C1 segment of cervical spinal cord (tissue), 14 donors: Measurements from ENCODE around the gene ERGIC2.

Experiments used
- DNase-seq, 14 donors: peaks; one replicate each; lab custom pipeline; 2025; lab: John Stamatoyannopoulos, UW

ERGIC2 gene

DNA sequence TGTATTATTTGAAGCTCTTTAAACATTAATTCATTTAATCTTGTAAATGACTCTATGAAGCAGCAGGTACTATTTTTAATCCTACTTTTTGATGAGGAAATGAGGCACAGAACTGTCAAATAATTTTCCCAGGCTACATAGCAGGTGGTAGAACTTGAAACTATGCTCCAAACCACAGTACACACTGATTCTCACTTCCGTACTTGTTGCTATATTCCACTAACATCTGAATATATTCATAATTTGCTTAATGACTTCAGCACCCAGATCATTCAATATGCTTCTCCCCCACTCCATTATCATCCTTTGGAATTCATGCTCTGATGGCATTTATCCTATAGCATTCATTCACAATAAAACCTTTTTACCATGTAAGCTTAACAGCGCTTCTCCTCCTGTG lies 4.9 kb downstream of the ERGIC2 start:
- DNase-seq: no peak

DNA sequence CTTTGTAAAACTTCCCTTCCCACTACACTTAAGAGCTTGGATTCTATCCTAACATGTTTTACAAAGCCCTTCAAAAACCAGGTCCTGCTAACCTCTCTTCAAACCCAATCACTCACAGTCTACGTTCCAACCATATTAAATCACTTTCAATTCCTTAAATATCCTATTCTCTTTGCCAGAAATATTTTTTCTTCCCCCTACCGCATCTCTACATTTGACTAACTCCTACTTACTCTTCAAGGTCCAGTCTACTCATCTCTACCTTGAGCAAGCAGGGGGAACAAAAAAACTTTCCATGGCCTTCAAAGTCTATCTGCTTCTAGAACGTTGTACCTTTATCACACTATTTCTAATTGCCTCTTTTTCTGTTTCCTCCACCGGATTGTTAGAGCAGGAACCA lies 6.1 kb downstream of the ERGIC2 start:
- no peak for DNase-seq

DNA sequence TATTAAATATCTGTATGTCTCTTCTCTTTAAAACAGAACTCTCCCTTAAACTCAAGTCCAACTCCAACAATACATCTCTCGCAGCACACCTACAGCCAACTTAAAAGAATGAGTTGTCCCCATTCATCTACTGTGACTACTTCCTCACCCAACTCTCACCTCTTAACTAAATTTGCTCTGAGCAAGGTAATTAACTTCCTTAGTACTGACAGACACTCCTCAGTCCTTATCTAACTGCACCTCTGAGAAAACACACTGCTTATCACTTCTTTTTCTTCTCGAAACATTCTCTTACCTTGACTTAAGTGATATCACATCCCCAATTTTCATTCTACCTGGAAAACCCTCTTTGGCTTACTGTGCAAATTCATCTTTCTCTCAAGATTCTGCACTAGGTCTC lies 7.0 kb downstream of the ERGIC2 start:
- DNase-seq: no peak

DNA sequence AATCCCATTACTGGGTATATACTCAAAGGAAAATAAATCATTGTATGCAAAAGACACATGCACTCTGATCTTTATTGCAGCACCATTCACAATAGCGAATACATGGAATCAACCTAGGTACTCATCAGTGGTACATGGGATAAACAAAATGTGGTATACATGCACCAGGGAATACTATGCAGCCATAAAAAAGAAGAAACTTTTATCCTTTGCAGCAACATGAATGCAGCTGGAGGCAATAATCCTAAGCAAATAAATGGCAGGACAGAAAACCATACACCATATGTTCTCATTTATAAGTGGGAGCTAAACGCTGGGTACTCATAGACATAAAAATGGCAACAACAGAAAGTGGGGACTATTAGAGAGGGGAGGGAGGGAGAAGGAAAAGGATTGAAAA lies 15.9 kb downstream of the ERGIC2 start:
- DNase-seq: no peak

DNA sequence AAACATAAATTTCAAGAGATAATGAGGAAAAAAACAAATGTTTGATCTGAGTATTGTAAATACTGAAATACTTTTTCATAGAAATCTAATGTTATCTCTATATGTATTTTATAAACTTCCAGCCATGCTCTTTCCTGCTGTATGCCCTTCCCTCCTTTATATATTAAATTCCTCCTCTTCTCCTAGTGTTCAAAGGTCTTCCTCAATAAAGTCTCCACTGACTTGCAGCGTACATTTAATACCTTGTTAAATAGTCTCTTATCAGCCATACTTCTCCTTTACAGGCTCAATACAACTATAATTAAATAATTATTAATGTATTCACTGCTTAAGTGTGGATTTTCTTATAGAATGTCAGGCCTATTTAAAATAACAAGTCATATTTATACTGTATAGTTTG lies 26.0 kb downstream of the ERGIC2 start:
- DNase-seq: no peak

DNA sequence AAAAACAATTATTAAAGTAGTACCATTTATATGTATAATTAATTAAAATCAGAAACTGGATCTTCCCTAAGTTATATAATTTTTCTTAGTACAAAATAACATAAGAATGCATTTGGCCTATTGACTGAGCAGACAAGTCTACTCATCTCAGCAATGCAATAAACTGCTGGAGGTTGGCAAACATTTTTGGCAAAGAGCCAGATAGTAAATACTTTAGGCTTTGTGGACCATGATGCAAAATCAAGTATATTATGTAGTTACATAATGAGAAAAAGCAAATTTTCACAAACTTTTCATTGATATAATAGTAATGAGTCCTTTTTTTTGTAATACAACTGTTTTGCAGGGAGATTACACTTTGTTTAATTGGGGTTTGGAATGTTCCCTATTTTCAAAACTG lies 30.9 kb downstream of the ERGIC2 start:
- DNase-seq: no peak

DNA sequence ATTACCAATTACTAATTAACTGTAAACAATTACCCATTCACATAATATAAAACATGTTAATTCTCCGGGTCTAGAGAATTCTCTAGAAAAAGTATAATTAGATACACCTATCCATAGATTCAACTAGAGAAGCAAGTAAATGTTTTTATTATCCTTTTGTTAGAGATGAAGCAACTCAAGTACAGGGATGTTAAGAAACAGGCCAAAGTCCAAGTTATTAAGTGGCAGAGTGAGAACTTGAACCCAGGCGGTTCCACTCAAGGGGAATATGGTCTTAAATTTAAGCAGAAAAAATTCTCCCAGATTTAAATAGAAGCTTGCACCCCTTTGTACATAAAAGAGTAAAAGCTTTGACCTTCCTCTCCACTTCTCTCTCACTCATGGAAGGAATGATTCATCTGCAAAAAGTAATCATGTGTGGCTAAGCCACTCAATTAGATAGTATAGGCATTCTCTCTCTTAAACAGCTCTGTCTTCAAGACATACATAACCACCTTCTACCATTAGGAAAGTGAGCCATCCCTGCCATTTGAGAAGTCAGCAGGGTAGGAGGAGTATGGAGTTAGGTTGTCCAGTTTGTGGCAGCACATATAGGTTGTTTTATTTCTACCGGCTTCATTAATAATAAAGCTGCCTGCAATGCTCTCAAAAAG lies 34.1 kb downstream of the ERGIC2 start:
- DNase-seq: no peak

DNA sequence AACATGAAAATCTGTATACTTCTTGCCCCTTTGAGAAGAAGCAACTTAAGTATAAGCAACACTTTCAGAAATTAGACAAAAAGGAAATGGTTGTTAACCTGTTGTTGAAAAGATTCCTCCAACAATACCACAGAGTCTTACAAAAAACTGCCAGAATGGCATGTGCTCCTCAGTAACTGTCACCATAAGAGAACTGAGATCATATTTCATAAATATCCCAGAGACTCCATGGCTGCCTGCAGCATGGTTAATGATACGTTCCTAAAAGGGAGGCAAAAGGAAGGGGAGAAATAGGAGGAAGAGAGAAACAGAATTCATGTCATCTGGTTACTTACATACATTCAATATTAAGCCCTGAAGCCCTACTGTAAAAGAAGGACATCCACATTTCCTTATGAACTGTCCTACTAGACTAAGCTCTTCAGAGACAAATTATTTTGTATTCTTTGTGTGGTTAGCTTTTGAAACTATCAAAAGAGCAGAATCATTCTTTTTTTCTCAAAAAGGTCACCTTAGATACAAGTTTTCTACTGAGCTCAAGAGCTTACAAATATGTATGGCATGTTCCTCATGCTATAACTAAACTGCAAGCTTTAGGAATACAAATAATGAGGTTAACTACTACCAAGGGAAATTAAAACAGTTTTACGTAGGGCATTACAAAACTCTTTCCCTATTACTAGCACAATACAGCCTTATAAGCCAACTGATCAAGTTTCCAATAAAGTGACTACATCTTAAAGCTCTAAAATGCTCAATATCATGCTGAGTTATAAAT lies 37.8 kb downstream of the ERGIC2 start:
- no peak for DNase-seq

DNA sequence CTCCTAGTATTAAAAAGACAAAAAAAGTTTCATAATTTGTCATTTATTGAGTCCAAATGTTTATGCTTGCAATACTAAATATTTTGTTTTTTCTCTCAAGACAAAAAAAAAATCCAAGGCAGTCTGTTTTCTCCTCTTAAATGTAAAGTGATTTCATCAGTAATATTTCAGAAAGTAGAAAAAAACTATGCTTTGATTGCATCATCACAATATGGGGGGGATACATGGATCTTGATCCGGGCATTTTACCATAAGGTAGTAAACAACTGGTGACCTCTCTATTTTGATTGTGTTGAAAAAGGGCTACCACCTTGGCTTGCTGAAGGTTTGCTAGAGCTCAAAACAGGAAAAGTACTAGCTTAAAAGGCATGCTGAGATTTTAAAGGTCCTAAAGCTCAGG lies 43.6 kb downstream of the ERGIC2 start:
- no peak for DNase-seq

DNA sequence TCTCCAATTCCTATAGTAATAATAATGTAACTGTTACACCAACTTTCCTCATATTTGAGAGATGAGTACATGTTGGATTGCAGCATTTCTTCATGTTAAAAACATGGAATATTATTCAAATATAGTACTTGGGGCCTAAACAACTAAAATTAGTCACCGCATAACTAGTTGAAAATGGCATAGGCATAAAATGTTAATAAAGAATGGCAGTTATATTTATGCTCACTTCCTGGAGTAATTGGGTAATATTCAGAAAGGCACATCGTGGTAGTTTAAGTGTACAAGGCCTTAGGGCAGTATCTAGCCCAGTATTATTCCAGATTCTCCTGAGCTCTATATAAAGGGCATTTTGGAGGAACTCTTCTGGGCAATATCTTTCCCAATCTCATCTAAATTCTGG lies 46.0 kb downstream of the ERGIC2 start:
- DNase-seq: no peak

DNA sequence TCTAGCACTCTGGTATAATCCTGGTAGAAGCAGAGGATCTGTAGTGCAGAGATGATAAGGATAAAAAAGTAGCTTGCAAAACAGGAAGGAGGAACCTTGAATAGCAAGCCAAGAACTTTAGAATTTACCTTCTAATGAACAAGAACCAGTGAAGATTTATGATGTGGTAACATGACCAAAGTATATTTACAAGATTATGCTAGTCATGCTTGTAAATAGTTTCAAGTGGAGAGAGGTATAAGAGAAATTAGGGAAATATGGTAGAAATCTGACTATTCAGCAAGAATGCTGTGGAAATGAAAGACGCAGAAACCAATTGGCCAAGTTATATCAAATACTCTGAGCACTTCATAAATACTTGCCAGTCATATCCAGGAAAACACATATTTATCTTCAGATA lies 47.8 kb downstream of the ERGIC2 start:
- no peak for DNase-seq

DNA sequence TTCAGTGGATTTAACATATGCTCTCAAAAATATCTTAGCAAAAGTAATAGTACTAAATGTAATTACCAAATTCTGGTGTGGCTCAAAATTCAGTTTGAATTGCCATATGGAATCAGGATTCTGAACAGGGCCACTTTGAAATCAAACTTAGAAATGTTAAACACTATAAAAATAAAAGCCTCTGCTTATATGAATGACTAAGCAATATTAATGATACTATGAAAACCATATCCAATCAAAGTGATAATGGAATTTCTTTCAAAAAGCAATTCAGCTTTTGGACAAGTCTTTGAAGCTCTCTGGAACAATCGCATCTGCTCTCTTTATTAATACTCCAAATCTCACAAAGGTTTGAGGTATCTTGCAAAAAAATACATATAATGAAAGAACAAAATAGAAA lies 51.6 kb downstream of the ERGIC2 start:
- DNase-seq: no peak

DNA sequence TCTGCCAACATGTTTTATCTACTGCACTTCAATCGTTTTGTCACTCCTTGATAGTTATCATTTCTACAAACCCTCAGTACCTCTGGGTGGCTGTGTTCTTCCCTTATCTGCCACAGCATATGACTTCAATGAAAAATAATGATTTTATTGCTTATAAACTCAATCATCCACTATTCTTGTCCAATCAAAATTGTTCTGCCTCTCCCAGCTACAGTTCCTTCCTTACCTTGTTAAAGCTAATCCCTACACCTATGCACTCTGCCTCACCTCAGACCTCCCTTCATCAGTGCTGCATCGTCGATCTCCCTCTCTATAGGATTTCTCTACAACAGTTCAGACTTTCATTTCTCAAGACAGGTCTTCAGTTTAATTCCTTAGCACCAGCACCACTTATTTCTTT lies 58.8 kb downstream of the ERGIC2 start:
- DNase-seq: no peak

DNA sequence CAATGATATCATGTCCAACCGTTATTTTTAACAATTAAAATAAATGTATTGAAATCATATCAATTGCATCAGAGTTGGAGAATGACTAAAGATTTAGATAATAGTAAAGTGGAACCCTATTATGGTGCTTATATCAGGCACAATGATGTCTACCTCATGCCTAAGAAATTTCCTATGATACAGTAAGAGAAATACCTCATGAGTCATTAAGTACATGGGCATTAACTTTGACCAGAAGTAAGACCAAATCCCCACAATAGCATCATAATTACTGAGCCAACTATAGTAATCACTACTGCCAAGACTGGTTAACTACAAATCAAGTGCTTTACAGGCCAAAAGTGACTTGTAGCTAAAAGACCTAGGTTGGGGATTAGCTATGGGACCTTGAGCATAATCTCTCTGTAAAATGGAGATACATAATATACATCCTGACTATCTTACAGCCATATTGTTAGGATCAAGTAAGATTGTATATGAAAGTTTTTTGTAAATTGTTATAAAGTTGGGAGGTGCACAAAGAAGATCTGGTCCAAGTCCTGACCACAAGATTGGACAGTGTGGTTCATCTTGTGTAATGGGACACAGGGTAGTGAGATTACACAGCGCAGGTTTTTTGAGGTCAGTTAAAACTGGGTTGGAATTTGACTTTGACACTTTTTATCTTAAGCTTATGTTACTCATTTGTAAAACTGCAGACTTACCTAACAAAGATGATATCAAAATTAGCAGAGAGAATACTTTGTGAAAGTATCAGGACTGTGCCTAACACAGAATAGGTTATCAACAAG lies 60.5 kb downstream of the ERGIC2 start:
- DNase-seq: no peak

DNA sequence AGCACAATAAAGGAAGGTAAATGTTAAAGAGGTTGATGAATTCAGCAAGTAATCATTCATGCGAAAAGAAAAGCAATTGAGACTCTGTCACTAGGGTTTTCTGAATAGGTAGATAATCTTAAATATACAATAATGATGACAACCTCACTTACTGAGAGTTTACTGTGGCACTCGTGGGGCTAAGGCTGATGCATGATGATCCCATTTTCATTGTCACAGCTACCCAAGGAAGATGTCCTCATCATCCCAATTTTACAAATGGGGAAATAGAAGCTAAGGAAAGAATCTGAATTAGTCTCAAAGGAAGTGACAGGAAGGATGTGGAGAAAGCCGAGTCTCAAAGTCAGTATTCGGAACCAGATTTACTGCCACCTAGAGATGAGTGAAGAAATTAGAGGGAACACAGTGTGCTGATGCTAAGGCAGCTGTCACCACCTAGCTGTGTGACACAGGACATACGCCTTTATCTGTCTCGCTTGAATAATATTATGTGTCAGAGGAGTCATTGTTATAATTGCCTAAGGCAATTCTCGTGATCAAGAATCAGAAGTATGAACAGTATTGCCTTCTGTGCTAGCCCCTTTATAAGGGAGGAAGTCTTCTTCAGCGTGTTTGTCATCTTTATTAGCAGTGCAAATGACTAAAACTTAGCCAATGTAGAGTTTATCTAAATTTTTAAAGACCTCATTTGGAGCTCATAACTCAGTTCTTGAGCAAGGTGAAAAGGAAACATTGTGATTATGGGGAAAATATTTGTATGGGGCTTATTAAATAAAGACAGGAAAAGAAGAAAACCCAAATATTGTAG lies 63.2 kb downstream of the ERGIC2 start:
- DNase-seq: peak in 9 of 14 donors; percentile 6 to 45 (median 23)

DNA sequence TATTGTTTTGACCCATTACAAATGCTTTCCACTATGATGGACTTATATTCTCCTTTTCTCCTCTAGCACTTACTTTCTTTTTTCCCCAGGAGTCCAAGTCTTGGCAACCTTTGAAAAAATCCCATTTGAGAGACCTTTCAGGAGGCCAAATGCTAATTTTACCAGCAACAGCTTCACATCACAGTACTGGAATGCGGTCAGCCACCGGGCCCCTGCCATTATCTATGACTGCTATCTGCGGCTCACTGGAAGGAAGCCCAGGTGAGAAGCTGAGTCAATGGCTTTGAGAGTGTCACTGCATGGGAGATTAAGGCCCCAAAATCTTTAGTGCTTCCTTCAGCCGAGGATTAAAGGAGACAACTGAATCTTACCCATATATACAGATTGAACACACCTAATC lies 64.2 kb downstream of the ERGIC2 start:
- peak in 1 of 14 donors; percentile 45 for DNase-seq

DNA sequence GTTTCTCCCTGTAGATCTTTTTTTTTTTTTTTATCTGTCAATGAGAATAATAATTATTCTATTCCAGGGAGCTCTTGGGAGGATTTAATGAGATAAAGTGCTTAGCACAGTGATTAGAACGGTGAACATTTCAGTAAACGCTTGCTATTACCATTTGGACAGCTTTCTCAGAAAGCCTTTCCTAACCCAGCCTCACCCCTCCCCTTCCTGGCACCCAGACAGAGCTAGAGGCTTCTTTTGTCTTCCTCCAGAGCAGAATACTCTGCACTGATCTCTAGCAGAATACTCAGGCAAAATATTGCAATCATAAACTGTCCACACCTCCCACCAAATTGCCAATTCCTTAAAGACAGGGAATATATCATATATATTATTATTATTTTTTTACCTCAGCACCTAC lies 66.6 kb downstream of the ERGIC2 start:
- peak in 4 of 14 donors; percentile 5 to 19 (median 12) for DNase-seq

DNA sequence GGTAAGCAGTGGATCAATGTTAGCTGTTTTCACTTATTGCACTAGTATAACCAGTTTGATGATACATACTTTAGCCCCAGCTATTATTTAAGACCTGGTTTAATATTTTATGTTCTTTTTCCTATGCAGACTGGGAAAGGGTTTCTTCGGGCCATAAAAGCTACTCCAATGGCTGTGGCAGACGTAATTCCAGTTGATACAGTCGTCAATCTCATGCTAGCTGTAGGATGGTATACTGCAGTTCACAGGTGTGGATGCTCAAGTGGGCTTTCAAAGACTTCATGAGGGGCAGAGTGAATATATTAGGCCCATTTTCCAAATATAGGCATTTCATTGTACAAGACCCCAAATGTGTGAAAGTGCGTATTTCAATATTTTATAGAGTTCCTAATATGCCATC lies 70.1 kb downstream of the ERGIC2 start:
- no peak for DNase-seq

DNA sequence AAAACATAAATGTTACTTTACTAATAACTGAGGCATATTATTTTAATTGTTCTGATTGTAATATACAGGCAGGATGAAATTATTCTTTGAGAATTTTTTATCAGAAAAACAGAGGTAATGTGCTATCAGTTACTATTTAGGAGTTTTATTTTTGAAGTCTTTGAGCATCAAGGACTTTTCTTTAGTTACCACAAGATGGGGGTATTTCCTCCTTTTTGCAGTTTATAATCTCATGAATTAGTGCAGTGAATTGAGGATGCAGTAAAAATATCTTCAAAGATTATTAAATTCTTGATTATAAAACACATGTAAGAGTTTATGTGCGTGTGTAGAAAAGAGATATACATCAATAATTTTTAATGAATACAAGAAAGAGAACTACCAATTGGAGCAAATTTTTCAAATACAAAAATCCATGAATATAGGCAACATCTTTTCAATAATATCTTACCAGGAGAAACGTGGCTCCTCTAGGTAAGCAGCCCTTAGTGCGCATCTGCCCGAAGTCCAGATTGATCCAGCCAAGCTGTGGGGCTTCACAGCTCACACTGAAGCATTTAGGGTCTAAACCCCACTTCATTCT lies 71.6 kb downstream of the ERGIC2 start:
- DNase-seq: no peak

DNA sequence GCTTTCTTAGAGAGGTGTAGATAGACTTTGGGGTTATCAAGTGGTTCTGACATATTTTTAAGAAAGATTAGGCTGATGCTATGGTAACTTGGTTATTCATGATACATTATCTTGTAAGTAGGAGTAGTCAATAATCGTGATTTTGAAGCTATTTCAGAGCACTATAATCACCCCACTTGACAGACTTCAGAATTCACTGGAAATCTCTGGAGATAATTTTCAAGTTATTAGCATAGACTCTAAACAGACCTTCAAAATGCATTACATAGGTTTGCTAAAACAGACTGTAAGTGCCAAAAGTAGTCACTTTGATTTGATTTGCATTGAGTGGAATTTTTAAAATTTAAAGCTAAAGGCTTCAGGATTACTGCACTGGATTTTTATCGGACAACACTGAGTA lies 74.3 kb downstream of the ERGIC2 start:
- DNase-seq: no peak

DNA sequence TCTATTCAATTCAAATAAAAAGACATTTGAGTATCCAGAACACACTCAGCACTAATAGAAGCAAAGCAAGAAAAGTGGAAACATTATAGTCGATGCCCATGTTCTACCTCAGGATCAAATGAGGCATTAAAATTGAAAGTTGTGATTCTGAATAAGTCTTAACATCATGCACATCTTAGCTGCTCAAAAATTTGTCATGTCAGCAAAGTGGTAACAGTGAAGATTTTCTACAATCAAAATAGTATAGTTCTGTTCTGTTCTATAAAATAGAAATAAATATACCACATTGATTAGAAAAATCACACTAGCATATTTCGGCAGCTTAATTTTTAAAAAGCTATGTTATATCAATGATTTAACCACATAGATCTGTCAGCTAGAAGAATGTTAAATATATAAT lies 74.7 kb downstream of the ERGIC2 start:
- DNase-seq: no peak
